GM12864 (cell line): ENCODE data around the gene PDE11A.
A peak's percentile ranks its signal among the peaks of the same experiment; 100 is the strongest.

ENCODE experiments used
- DNase-seq: peaks from one replicate; pipeline ENCODE4 v3.0.0-alpha.2; 2011; ENCODE audit warnings: low read depth
- H3K4me3 ChIP-seq: 2 replicates; pipeline ENCODE4 v1.5.1; 2011; ENCODE audit warnings: mild to moderate bottlenecking, low read depth, low read length, control low read depth
- CTCF ChIP-seq: IDR thresholded peaks from 2 replicates; pipeline ENCODE4 v1.5.1; 2011; ENCODE audit warnings: low read depth, mild to moderate bottlenecking, moderate library complexity, low read length, control low read depth, inconsistent platforms; ENCODE audit errors: missing control alignments

The PDE11A gene

GRCh38 chr2:177619461-177619860 lies 453.1 kb downstream of the PDE11A start:
- H3K4me3 ChIP-seq, result no peak overlapping the region
- DNase-seq, result no peak
- TF ChIP-seq CTCF, result no peak

GRCh38 chr2:177618255-177619253 lies 454.0 kb downstream of the PDE11A start:
- TF ChIP-seq CTCF, result no peak
- H3K4me3 ChIP-seq, result peak overlapping the region; percentile 65
- DNase-seq, result peak; percentile 59

DNA sequence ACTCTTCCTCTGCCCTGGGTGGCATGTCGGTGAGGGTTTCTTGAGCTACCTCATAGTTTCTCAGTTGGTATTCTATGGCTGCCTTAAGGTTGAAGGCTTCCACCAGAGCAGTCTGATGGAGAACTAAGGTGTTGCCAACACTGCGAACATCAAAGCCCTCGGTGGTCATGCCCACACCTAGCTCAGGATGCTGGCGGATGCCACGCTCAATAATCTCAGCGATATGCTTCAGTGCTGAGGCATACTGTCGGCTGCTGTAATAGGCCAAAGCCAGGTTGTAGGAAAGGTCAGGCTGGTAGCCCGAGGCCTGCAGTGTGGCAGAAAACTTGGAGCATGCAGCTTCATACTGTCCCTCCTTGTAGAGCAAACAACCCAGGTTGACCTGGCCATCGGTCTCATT lies 454.7 kb downstream of the PDE11A start:
- no peak for TF ChIP-seq CTCF
- DNase-seq, result no peak
- H3K4me3 ChIP-seq, result peak overlapping the region; percentile 65

- DNase-seq, result no peak
- no peak overlapping the region for H3K4me3 ChIP-seq
- TF ChIP-seq CTCF, result no peak
Observed at GRCh38 chr2:177616731-177617130, 455.8 kb downstream of the PDE11A start.

DNA sequence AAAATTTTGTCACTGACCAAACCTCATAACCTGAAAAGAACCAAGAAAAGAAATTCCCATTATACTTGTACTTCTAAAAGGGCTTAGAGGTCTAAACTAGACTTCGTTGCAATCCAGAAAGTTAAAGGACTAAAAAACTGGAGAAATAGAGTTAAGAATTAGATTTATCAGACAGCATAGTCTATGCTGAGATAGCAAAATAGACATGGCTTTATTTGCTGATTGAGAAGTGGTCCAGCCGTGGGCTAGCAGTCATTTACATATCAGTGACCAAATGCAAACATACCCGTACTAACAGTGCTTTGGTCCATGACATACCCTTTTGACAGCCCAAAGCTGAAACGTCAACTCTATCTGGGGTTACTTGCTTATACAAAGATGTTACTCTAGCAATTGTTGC lies 456.5 kb downstream of the PDE11A start:
- TF ChIP-seq CTCF, result no peak
- no peak for DNase-seq
- no peak overlapping the region for H3K4me3 ChIP-seq

- TF ChIP-seq CTCF, result no peak
- no peak overlapping the region for H3K4me3 ChIP-seq
- no peak for DNase-seq
Observed at GRCh38 chr2:177612659-177613058, 459.9 kb downstream of the PDE11A start.
